Mesenteric fat pad (tissue), 1 donor: Measurements from ENCODE around the gene SLC24A2. TPM values are rescaled to one million over a fixed set of nuclear protein-coding genes. Genes with fewer than 3 reads are reported as not detected.

ENCODE experiments used
- DNase-seq: peaks from one replicate; pipeline ENCODE4 v3.0.0-alpha.2; 2020; ENCODE audit warnings: low spot score
- total RNA-seq: library from RNA; stranded (reverse); fragmentation: NEBNext Ultra II Directional; extraction: Animal tissue kit (Norgen Biotek cat#: 25700); gene quantifications from one replicate; pipeline ENCODE4 v1.2.1, GENCODE V29; 2021
- donor health status: DM: yes; HTN: yes; CAD: no.

Gene SLC24A2
- total RNA-seq, 1 donor from 2014 or later = not detected

GRCh38 chr9:19759066-19759465 is 29.8 kb downstream of the SLC24A2 start:
- no peak for DNase-seq

GRCh38 chr9:19757745-19758144 is 31.1 kb downstream of the SLC24A2 start:
- DNase-seq = no peak

- DNase-seq = no peak
Measured at GRCh38 chr9:19754921-19755320, 33.9 kb downstream of the SLC24A2 start.

GRCh38 chr9:19748278-19749126 is 40.3 kb downstream of the SLC24A2 start:
- DNase-seq = no peak

- no peak for DNase-seq
Measured at GRCh38 chr9:19746223-19746622, 42.6 kb downstream of the SLC24A2 start.

- no peak for DNase-seq
Measured at GRCh38 chr9:19741178-19741577, 47.7 kb downstream of the SLC24A2 start.
